ENCODE measurements around the gene POFUT2.
A peak's percentile ranks its signal among the peaks of the same experiment; 100 is the strongest.
"Not testable (repeated sequence)": the region's sequence is repeated elsewhere in the genome, so short reads cannot be mapped to it uniquely, and the experiment has no call there.

Gene POFUT2

GRCh38 chr21:45309987-45310381 is 22.3 kb upstream of the POFUT2 start:
- no peak for DNase-seq (ENCODE audit: low read depth)

GRCh38 chr21:45309069-45309986 is 21.6 kb upstream of the POFUT2 start:
- peak; percentile 31 for DNase-seq (ENCODE audit: low read depth)

- no peak for DNase-seq (ENCODE audit: low read depth)
These were observed 20.7 kb upstream of the POFUT2 start for GRCh38 chr21:45308194-45309068.

DNA sequence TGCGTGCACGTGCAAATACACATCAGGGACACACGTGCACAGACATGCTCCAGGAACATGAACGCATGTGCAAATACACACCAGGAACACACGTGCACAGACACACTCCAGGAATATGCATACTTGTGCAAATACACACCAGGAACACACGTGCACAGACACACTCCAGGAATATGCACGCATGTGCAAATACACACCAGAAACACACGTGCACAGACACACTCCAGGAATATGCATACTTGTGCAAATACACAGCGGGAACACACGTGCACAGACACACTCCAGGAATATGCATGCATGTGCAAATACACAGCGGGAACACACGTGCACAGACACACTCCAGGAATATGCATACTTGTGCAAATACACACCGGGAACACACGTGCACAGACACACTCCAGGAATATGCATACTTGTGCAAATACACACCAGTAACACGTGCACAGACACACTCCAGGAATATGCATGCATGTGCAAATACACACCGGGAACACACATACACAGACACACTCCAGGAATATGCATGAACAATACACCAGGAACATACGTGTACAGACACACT is 20.0 kb upstream of the POFUT2 start:
- DNase-seq (ENCODE audit: low read depth) = not testable (repeated sequence)

DNA sequence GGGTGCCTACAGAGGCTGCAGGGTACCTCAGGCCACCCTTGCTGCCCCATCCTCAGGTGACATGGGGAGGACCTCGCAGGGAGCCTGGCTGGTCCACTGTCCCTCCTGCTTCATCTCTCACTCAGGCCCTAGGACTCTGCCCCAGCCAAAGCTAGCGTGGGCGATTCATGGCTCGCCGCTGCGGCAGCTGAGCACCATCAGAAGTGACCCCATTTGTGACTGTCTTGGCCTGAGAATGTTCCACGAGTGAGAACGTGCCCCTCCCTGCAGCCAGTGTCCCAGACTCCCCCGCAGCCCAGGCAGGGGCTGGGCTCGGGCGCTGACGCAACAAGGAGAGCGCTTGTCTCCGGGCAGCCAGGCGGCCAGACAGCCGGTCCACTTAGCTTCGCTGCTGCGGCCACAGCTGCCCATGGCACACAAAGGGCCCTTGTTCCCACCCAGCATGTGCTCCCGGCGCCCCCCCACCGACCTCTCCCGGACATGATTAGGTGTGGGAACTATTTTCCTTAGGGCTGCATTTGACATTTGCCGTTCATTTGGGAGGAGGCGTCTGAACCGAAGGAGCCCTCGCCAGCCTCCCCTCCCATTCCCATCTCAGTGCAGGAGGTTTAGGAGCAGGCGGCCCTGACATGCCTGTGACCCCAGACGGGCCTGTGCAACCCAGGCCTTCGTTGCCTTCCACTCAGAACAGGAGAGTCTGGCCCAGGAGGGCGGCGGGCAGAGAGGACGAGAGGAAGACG is 19.3 kb upstream of the POFUT2 start:
- no peak for DNase-seq (ENCODE audit: low read depth)

- DNase-seq (ENCODE audit: low read depth) = no peak
These were observed 18.7 kb upstream of the POFUT2 start for GRCh38 chr21:45306453-45306831.

DNA sequence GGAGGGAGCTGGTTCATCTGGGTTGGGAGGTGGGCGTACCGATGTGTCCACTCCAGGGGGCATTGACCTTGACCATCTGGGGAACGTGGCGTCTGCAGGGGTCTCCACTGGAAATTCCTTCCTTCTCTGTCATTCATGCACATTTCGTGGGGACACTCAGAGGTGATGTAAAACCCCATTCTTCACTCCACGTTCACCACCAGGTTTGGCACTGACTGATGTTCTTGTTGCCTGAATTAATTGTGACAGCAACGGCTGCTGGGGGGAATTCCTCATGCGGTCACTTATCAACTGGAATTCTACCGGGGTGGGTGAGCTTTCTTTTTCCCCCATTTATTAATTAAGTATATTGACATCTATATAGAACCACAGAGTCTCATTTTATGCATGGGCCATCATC is 18.1 kb upstream of the POFUT2 start:
- DNase-seq (ENCODE audit: low read depth) = no peak

GRCh38 chr21:45304945-45305344 is 17.2 kb upstream of the POFUT2 start:
- no peak for DNase-seq (ENCODE audit: low read depth)

- DNase-seq (ENCODE audit: low read depth) = no peak
These were observed 16.8 kb upstream of the POFUT2 start for GRCh38 chr21:45304476-45304830.

- no peak for DNase-seq (ENCODE audit: low read depth)
These were observed 16.2 kb upstream of the POFUT2 start for GRCh38 chr21:45303751-45304475.

DNA sequence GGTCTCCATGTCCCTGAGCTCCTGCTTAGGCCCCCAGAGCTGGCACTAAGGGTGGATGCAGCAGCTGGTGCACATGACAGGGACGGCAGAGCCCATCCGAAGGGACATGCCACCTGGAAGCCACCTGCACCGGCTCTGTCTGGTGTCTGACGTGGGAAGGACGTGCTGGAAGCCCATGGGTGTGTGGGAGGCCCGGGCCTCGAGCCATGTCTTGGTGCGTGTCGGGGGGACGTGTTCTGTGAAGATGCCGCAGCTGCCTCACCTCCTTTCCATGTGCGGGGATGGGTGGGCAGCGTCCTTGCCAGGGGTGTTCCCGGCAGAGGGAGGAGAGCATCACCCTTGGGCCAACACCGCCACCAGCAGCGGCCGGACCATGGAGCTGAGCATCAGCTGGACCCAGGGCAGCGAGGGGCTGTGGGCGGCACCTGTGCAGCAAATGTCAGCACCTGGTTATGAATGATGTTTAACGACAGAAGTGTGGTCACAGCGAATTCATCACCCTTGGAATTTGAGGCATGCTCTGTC is 15.5 kb upstream of the POFUT2 start:
- no peak for DNase-seq (ENCODE audit: low read depth)

DNA sequence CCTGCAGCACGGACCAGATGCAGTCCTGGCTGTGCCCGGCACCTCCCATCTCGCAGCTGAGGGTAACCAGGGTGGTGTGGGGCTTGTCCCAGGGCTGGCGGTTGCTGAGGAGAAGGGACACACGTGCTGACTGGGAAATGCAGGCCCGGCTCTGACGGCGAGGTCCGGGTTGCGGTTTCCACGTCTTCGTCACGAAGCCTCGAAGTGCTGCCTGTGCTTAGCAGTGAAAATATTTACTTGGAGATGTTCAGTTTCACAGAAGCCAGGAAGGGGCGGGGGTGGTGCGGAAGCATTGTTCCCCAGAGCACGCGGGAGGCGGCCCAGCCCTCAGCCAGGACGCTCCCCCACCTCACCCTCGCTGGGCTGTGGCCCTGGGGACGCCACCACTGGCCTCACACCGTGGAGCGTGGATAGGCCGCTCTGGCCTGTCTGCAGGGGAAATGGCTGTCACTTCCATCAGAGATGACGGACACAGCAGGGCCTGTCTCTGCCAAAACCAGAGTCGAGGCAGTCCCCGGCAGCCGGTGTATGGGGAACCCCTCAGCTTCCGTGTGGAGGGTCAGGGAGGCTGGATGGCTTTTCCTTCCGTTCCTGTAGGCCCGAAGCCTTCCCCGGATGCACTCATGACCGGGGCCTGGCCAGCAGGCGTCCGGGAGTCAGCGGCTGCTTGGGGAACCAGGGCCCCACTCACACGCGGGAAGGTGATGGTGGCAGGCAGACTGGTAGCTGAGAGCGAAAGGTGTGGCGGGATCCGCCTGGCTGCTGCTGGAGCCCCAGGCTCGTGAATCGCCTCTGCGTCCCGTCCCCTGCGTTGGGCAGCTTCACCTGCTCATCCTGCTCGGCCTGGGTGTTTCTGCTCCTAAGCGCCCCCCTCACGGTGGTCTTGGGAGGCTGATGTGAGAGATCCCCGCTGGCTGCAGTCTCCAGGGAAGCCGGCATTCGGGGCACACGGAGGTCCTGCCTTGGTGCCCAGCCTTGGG is 14.7 kb upstream of the POFUT2 start:
- peak; percentile 18 for DNase-seq (ENCODE audit: low read depth)

DNA sequence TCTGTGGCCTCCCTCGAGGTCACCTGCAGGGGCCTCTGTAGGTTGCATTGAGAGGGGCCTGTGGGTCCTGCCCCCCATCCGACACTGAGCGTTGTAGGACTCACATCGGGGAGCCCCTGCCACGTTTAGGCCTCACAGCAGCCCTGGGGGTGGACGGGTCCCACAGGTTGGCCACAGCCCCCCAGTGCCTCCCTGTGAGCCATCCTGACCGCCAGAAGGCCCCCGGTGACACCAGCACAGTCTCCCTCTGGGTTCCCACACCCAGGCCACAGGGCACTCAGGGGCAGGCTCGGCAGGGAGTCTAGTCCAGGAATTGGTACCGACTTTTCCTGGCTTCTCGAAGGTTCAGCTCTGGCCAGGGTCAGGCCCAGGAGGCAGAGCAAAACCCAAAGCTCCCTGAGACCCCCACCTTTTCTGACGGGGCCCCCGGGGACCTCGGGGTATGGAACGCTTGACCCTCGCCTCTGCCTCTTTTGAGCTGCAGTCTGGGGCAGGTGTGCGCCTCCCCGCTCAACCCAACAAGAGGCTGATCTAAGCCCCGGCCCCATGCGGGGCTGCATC is 13.9 kb upstream of the POFUT2 start:
- DNase-seq (ENCODE audit: low read depth) = no peak

DNA sequence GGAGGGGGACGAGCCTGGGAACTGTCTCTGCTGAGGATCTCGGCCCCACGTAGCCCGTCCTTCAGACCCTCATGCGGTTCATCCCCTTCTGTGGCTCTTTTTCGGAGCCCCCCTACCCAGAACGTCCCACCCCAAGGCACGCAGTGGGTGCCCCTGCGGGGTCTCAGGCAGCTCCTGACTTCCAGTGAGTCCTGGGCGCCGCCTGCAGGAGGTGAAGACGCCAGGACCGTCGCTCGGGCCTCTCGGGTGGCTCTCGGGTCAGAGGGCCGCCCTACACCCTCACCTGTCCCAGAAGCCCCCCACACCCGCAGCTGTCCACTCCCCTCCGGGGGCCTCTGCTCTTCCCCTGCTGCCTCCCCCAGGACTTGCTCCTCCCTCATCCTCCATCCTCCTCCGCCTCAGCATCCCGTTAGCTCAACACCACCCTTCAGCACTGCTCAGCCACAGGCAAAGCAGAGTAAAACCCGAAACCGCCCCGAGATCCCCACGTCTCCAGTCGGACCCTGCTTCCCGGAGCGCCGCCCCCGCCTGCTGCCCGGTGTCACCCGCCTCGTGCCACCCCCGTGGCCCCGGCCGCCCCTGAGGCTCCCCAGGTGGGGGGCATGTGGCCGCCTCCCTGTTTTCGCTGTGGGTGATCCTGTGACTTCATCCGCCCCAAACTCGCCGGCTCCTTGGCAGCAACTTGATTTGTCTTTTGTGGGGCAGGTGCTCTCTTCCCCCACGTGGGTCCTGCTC is 13.3 kb upstream of the POFUT2 start:
- DNase-seq (ENCODE audit: low read depth) = no peak

DNA sequence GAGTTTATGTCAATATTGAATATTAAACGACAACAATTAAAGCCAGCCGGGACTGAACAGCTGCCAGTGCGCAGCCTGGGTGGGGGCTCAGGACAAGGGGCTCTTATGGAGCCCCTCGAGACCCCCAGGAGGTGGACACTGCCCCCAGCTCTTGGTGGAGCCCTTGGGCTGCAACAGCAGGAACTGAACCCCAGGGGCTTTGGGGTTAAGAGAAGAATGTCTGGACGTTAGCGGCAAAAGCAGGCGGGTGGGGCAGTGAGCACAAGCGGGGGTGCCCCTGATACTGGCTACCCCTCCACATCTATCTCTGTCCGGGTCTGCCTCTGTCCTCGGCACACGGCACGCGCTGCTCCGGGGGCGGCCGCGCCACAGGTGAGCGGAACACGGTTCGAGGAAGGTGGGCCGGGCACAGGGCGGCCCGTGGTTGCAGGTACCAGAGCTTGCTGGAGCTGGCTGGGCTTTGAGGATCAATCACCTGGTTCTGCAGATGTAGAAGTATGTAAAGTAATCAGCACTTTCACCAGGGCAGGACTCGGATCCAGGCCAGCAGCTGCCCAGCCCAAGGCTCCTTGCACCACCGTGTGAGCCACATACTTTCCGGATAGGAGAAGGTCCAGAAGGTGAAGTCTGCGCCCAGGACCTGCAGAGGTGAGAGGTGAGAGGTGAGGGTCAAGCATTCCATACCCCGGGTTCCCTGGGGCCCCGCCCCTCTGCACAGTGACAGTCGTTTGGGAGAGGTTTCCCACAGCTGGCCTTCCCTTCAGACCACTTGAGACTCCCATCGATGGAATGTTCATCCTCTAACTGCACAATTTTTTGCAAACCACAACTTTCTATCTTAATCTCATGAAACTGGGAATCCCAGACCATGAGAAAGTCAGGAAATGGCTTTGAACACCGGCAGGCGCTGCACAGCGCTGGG is 12.4 kb upstream of the POFUT2 start:
- no peak for DNase-seq (ENCODE audit: low read depth)

DNA sequence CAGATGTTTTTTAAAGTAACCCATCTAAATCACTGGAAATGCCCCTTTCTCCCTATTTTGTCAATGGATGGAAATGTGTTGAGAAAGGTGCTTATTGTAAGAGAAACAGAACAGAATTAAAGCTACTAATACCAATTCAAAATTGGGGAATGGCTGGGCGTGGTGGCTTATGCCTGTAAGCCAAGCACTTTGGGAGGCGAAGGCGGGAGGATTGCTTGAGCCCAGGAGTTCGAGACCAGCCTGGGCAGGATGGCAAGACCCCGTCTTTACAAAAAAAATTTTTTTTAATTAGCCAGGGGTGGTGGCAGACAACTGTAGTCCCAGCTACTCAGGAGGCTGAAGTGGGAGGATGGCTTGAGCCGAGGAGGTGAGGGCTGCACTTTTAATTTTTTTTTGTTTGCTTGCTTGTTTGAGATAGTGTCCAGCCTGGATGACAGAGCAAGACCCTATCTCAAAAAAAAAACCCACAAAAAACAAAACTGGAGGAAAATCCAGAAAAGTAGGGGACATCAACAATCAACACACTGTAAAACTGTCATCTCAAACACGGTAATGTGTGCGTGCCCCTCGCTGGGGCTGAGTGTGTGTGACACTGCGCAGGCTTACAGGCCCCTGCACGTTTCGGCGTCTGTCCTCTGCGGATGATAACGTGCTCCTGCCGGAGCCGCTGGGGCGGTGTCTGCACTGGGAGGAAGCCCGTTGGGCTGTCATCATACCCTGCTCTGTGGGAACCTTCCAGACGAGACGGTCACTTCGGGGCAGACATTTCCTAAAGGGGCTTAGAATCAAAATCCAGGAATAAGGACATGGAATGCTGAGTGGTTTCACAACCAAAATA is 11.6 kb upstream of the POFUT2 start:
- DNase-seq (ENCODE audit: low read depth) = no peak

- DNase-seq (ENCODE audit: low read depth) = no peak
These were observed 10.2 kb upstream of the POFUT2 start for GRCh38 chr21:45297869-45298268.
